Fibroblast of villous mesenchyme (primary cell): Measurements from ENCODE around the gene XPR1. TPM values are rescaled to one million over a fixed set of nuclear protein-coding genes. Genes with fewer than 3 reads are reported as not detected.
"Not testable (repeated sequence)": the region's sequence is repeated elsewhere in the genome, so short reads cannot be mapped to it uniquely, and the experiment has no call there.

ENCODE experiments used
- DNase-seq: peaks from one replicate; pipeline ENCODE4 v3.0.0-alpha.2; 2010; ENCODE audit warnings: low read depth
- H3K4me3 ChIP-seq: 2 replicates; pipeline ENCODE4 v1.5.1; 2011; ENCODE audit warnings: low read depth, mild to moderate bottlenecking, low read length
- CTCF ChIP-seq: IDR thresholded peaks from 2 replicates; pipeline ENCODE4 v1.5.1; 2012; ENCODE audit warnings: low read depth, mild to moderate bottlenecking, low read length; ENCODE audit not compliant: insufficient read depth
- total RNA-seq: library from RNA; depleted of rRNA; stranded (reverse); fragments of >200 nt; gene quantifications from 2 replicates; pipeline ENCODE4 v1.2.3, GENCODE V29; 2012

Gene XPR1
- total RNA-seq, 1 donor, result 31.5 TPM

- H3K4me3 ChIP-seq, result no peak overlapping the region
- TF ChIP-seq CTCF, result no peak
- DNase-seq, result no peak
Measured at GRCh38 chr1:180848191-180848590, 216.4 kb downstream of the XPR1 start.

- no peak overlapping the region for H3K4me3 ChIP-seq
- no peak for DNase-seq
- TF ChIP-seq CTCF, result no peak
Measured at GRCh38 chr1:180849031-180849775, 217.4 kb downstream of the XPR1 start.

- TF ChIP-seq CTCF, result no peak
- no peak overlapping the region for H3K4me3 ChIP-seq
Measured at GRCh38 chr1:180851995-180852887, 220.4 kb downstream of the XPR1 start.

GRCh38 chr1:180854001-180854400 lies 222.2 kb downstream of the XPR1 start:
- no peak for TF ChIP-seq CTCF
- H3K4me3 ChIP-seq, result no peak overlapping the region
- no peak for DNase-seq

More at GRCh38 chr1:180851995-180852887, 220.4 kb downstream of the XPR1 start:
- no peak for DNase-seq

- DNase-seq, result no peak
- H3K4me3 ChIP-seq, result no peak overlapping the region
- no peak for TF ChIP-seq CTCF
Measured at GRCh38 chr1:180854456-180854855, 222.6 kb downstream of the XPR1 start.

GRCh38 chr1:180857947-180858725 lies 226.3 kb downstream of the XPR1 start:
- H3K4me3 ChIP-seq, DNase-seq: not testable (repeated sequence)

- no peak for DNase-seq
- TF ChIP-seq CTCF, result no peak
- H3K4me3 ChIP-seq, result no peak overlapping the region
Measured at GRCh38 chr1:180859306-180859705, 227.5 kb downstream of the XPR1 start.
